Heart right ventricle (tissue), 16 donors: ENCODE data around the gene TNFRSF1B. TPM values are rescaled to one million over a fixed set of nuclear protein-coding genes. Genes with fewer than 3 reads are reported as not detected.
A peak's percentile ranks its signal among the peaks of the same experiment; 100 is the strongest.

ENCODE experiments used
- ATAC-seq, 8 donors: fragments of 200-7000 bp; cut with Tn5 transposase; one replicate each; pipeline ENCODE4 v1.9.1; 2020; ENCODE audit warnings: mild to moderate bottlenecking in 8 of 8, moderate library complexity in 8 of 8, moderate number of reproducible peaks in 1 of 8
- DNase-seq, 2 donors: peaks; one replicate each; pipeline ENCODE4 v3.0.0-alpha.2; 2020
- H3K27ac ChIP-seq, 10 donors: fragments of 200-600 bp; sonication (generic) in 2 of 10; one replicate each; pipeline versions ENCODE4 v1.5.0 to v1.8.0; 2020 to 2022; ENCODE audit warnings: mild to moderate bottlenecking in 3 of 10
- H3K27me3 ChIP-seq, 7 donors: fragments of 200-600 bp; one replicate each; pipeline ENCODE4 v1.8.0; 2021 to 2022; ENCODE audit warnings: mild to moderate bottlenecking in 2 of 7
- H3K36me3 ChIP-seq, 9 donors: fragments of 200-600 bp; sonication (generic) in 1 of 9; one replicate each; pipeline versions ENCODE4 v1.5.0 to v1.8.0; 2020 to 2022; ENCODE audit warnings: mild to moderate bottlenecking in 2 of 9
- H3K4me1 ChIP-seq, 9 donors: fragments of 200-600 bp; sonication (generic) in 1 of 9; one replicate each; pipeline versions ENCODE4 v1.5.0 to v1.8.0; 2020 to 2022; ENCODE audit warnings: mild to moderate bottlenecking in 4 of 9
- H3K4me3 ChIP-seq, 10 donors: fragments of 200-600 bp; sonication (generic) in 2 of 10; one replicate each; pipeline versions ENCODE4 v1.5.0 to v1.8.0; 2020 to 2022; ENCODE audit warnings: mild to moderate bottlenecking in 7 of 10, moderate library complexity in 2 of 10
- H3K9me3 ChIP-seq, 11 donors: fragments of 200-600 bp in 10 of 11; sonication (generic) in 2 of 11; one replicate each; pipeline versions ENCODE4 v1.5.0 to v1.8.0; 2013 to 2022; ENCODE audit warnings: mild to moderate bottlenecking in 2 of 11, control low read depth in 1 of 11, moderate library complexity in 1 of 11
- WGBS, 2 donors: extraction: QIAGEN DNeasy Blood & Tissue Kit; methylation state at CpG; one replicate each; pipeline ENCODE4 v1.1.7; 2013; ENCODE audit warnings: inconsistent platforms in 1 of 2; 5-methylcytosine and 5-hydroxymethylcytosine counted together
- intact Hi-C, 10 donors: fragments of 100-400 bp; cut with DNase I; formaldehyde crosslinking; loops; one replicate each; pipeline versions ENCODE4 v1.11.1 to v1.14.2; 2022
- polyA plus RNA-seq, 2 donors: library from polyadenylated mRNA; stranded (reverse); fragments of 200-250 nt; gene quantifications; one replicate each; pipeline ENCODE4 v1.2.3, GENCODE V29; 2013
- total RNA-seq, 10 donors: library from RNA; stranded (reverse); fragmentation: NEBNext Ultra II Directional in 3 of 10; extraction: Animal tissue kit (Norgen Biotek cat#: 25700) in 3 of 10; gene quantifications; one replicate each; pipeline versions ENCODE4 v1.2.1 to v1.2.4, GENCODE V29; 2021 to 2023
- TF ChIP-seq, protein P1 (sequence below), 9 donors: fragments of 200-600 bp; sonication (generic) in 2 of 9; IDR thresholded peaks; one replicate each; pipeline versions ENCODE4 v1.5.0 to v1.8.0; 2021 to 2022; ENCODE audit warnings: antibody characterized with exemption in 9 of 9, mild to moderate bottlenecking in 5 of 9, moderate library complexity in 1 of 9
- donor health status: Arrhythmogenic right ventricular cardiomyopathy.
- donor health status: ischemic (EF 13 %, LVEDD 7.1; RV severe dilation, severe dysfunction).
- donor health status: healthy with polysubstance abuse.
- donor health status: DM: no; HTN: yes; CAD: no.
- donor health status: DM: no; HTN: no; CAD: no.
- donor health status: ischemic (EF 25% LVEDD 6.9; RV normal size, moderate dysfunction).
- donor health status: ischemic (EF 25% LVEDD 5.7; RV mildly dilated, moderate dysfunction).
- donor health status: healthy.
- donor health status: DM: yes; HTN: yes; CAD: no.
- donor health status: Ischemic cardiomyopathy.
- donor health status: ischemic (EF 35%, LVEDD 5.7; RV mildly dilated, moderate dysfunction).
- donor health status: nonischemic (EF 11% LVEDD 7.7; RV severe dilation, severe dysfunction).
- donor health status: DM: yes; HTN: yes; CAD: no.
- donor health status: PGD.
- donor health status: ischemic (EF 29% LVEDD 5.4; RV normal size, mild dysfunction).
- donor health status: nonischemic (EF 23%, LVEDD 6.1; RV moderate dilation, normal function).

Gene TNFRSF1B
- total and polyA plus RNA-seq, 12 donors: 8.0 to 55.4 (median 15.2) TPM

DNA sequence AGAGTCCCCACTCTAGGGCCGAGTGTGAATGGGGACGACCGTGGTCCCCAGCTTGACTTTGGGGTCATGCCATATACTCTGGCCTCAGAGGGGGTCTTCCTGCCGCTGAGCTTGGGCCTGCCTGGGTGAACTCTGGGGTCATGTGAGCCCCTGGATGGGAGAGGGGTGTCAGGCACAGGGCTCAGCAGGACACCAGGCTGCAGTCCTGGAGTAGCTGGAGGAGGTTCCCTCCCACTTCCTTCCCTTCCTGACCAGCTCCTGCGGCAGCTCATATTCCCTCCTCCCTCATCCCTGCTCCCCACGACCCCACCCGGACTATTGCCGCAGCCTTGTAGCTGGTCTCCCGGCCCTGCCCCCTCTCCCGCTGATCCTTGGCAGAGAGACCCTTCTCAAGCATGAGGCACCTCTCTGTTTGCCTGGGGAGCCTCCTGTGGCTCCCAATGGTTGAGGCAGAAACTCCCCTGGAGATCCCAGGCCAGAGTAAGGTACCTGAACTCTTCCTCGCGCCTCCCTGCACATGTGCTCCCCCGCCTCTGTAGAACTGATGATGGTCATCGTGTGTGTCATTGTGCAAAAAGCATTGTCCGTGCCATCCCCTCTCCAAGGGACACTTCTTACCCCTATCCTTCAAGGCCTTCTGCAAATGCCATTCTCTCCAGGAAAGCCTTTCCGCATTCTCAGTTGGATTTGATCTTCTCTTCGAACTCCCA lies 1.8 kb downstream of the TNFRSF1B start:
- H3K27me3 ChIP-seq: peaks cover 0 to 8% (median 0%) of the 10 kb centered on the region in 7 donors
- intact Hi-C loops: loop anchor here in 2 of 10 donors (5.0 kb wide), 1 partner anchor 41 kb away; no protein-coding TSS in a partner anchor
- no peaks in the 10 kb centered on the region for H3K9me3 ChIP-seq
- peaks cover 0 to 24% (median 0%) of the 10 kb centered on the region in 9 donors for H3K36me3 ChIP-seq
- H3K27ac ChIP-seq: peak overlapping the region; percentile 80 to 99 (median 94)
- ATAC-seq: peak; percentile 36 to 75 (median 66)
- DNase-seq: peak; percentile 45 to 65
- TF ChIP-seq, protein P1, sequence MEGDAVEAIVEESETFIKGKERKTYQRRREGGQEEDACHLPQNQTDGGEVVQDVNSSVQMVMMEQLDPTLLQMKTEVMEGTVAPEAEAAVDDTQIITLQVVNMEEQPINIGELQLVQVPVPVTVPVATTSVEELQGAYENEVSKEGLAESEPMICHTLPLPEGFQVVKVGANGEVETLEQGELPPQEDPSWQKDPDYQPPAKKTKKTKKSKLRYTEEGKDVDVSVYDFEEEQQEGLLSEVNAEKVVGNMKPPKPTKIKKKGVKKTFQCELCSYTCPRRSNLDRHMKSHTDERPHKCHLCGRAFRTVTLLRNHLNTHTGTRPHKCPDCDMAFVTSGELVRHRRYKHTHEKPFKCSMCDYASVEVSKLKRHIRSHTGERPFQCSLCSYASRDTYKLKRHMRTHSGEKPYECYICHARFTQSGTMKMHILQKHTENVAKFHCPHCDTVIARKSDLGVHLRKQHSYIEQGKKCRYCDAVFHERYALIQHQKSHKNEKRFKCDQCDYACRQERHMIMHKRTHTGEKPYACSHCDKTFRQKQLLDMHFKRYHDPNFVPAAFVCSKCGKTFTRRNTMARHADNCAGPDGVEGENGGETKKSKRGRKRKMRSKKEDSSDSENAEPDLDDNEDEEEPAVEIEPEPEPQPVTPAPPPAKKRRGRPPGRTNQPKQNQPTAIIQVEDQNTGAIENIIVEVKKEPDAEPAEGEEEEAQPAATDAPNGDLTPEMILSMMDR (IDR thresholded peaks at IDR 0.05): no peak
- 50 to 52% methylated on average over 17 of the region's 17 CpGs for WGBS, 2 donors
- H3K4me3 ChIP-seq: peak overlapping the region; percentile 73 to 94 (median 83)
- H3K4me1 ChIP-seq: peaks cover 3 to 89% (median 56%) of the 10 kb centered on the region in 9 donors

DNA sequence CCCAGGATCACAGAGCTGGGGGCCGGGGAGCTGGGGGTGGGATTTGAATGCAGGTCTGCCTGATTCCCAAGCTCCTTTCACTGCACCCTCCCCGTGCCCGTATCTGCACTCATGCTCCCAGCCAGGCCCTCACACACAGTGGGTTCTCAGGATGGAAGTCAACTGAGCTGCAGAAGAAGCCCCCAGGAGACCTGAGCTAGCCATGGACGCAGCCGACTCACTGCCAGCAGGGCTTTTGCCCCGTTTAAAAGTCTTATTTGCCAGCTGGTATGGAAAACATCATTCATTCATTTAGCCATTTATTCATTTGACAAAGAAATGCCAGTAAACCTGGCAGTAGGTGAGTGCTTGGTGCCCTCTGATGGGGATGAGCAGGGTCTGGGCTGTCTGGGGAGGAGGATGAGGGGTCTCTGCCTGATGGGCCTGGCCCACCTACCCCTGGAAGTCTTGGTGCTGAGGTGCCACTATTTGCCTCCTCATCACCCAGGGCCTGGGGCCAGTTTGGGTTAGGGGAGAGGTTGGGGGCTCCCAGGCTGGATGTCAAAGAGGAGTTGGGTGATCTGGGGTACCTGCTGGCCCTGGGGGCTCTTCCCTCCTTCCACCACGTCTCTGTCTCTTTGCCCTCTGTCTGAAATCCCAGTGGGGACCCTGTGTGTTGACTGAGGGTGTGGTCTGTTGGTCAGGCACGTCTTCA lies 2.8 kb downstream of the TNFRSF1B start:
- ATAC-seq (no peak), DNase-seq (no peak)
- Histone ChIP-seq H3K4me1 (peaks cover 5 to 88% (median 64%) of the 10 kb centered on the region in 9 donors), H3K9me3 (no peaks in the 10 kb centered on the region), H3K4me3 (peak overlapping the region in 6 of 10 donors; percentile 73 to 94 (median 82)), H3K36me3 (peaks cover 0 to 26% (median 0%) of the 10 kb centered on the region in 9 donors), H3K27me3 (peaks cover 0 to 8% (median 0%) of the 10 kb centered on the region in 7 donors), H3K27ac (peak overlapping the region in 9 of 10 donors; percentile 0 to 99 (median 94))
- TF ChIP-seq, protein P1 (IDR thresholded peaks at IDR 0.05): no peak
- WGBS, 2 donors: 74 to 75% methylated on average over 8 of the region's 8 CpGs
- intact Hi-C loops: loop anchor here in 2 of 10 donors (5.0 kb wide), 1 partner anchor 42 kb away; no protein-coding TSS in a partner anchor

DNA sequence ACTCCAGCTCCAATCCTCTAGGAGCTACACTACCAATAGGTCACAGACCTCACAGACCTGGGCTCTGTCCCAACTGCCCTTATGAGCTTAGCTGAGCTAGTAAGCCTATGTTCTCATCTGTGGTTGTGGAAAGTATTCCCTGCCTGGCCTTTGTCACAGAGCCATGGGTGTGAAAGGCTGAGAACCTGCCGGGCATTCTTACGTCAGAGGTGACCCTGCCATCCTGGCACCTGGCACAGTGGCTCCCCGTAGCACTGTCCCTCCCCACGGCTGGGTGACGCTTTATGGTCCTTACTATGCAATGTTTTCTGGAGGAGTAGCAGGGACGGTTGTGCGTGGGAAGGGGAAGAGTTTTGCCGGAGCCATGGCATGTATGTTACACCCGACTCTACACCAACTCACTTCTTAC lies 3.5 kb downstream of the TNFRSF1B start:
- H3K27ac ChIP-seq: peak overlapping the region in 5 of 10 donors; percentile 0 to 99 (median 94)
- peaks cover 0 to 8% (median 0%) of the 10 kb centered on the region in 7 donors for H3K27me3 ChIP-seq
- H3K9me3 ChIP-seq: no peaks in the 10 kb centered on the region
- peak overlapping the region in 1 of 10 donors; percentile 94 for H3K4me3 ChIP-seq
- ATAC-seq (peak in 3 of 8 donors; percentile 12 to 61 (median 56)), DNase-seq (no peak)
- TF ChIP-seq, protein P1 (IDR thresholded peaks at IDR 0.05): no peak
- WGBS, 2 donors: 71 to 77% methylated on average over 9 of the region's 9 CpGs
- intact Hi-C loops: no loop called here
- peaks cover 0 to 28% (median 0%) of the 10 kb centered on the region in 9 donors for H3K36me3 ChIP-seq
- peaks cover 8 to 90% (median 71%) of the 10 kb centered on the region in 9 donors for H3K4me1 ChIP-seq
